ENCODE results near the gene HHATL. TPM values are rescaled to one million over a fixed set of nuclear protein-coding genes. Genes with fewer than 3 reads are reported as not detected.

Gene HHATL
- total RNA-seq, 1 donor from 2014 or later = 1.0 TPM

DNA sequence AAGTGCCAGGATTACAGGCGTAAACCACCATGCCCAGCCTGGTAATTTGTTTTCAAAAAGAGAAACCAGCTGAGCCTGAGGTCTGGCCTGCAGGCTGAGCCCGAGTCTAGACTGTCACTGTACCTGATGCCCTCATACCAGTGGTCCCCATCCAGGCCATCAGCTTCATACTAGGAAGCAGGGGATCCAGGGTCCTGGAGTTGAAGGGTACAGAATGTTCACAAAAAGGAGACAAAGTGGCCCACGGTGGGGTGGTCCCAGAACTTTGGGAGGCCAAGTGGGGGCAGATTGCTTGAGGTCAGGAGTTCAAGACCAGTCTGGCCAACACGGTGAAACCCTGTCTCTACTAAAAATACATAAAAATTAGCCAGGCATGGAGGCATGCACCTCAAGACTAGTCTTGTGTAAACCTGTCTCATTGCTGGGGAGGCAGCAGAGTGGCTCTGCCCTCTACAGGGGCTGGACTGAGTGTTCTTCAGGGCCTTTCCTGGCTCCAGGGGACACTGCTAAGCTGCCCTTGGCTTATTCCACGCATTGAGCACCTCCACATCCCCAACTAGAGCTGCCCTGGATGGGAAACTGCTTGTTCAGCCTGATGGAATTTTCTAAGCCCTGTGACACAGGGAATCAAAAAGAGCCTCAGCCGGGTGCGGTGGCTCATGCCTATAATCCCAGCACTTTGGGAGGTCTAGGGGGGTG, 7.9 kb upstream of the HHATL start:
- Histone ChIP-seq H3K27ac (no peak overlapping the region), H3K9me3 (no peaks in the 10 kb centered on the region), H3K36me3 (no peaks in the 10 kb centered on the region), H3K27me3 (ENCODE audit: low read depth) (no peaks in the 10 kb centered on the region), H3K4me1 (no peaks in the 10 kb centered on the region), H3K4me3 (no peak overlapping the region)
- ATAC-seq (no peak), DNase-seq (no peak)
- intact Hi-C loops (cut with DNase I) = no loop called here
- TF ChIP-seq CTCF (IDR thresholded peaks at IDR 0.05) = no peak

DNA sequence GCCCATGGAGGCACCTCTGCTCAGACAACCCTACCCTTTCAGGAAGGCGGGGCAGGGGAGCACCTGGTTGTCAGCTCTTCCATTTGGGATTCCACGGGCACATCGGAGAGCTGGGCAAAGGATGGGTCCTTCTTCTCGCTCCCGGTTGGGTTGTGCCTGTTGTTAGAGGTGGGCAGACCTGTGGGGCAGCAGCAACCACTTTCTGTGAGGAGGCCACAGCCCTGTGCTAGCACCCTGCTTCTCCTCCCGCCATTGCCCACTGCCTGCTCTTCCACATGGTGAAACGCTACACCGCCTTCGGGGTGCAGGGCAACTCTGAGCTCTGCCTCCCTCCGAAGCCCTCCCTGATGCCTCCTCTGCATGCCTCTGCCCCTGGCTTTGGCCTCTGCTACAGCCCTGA, 7.0 kb upstream of the HHATL start:
- H3K9me3 ChIP-seq = no peaks in the 10 kb centered on the region
- ATAC-seq (no peak), DNase-seq (peak; percentile 32)
- no peaks in the 10 kb centered on the region for H3K27me3 ChIP-seq (ENCODE audit: low read depth)
- TF ChIP-seq CTCF (IDR thresholded peaks at IDR 0.05) = no peak
- H3K27ac ChIP-seq = no peak overlapping the region
- H3K4me1 ChIP-seq = no peaks in the 10 kb centered on the region
- no peak overlapping the region for H3K4me3 ChIP-seq
- H3K36me3 ChIP-seq = no peaks in the 10 kb centered on the region
- intact Hi-C loops (cut with DNase I) = no loop called here

DNA sequence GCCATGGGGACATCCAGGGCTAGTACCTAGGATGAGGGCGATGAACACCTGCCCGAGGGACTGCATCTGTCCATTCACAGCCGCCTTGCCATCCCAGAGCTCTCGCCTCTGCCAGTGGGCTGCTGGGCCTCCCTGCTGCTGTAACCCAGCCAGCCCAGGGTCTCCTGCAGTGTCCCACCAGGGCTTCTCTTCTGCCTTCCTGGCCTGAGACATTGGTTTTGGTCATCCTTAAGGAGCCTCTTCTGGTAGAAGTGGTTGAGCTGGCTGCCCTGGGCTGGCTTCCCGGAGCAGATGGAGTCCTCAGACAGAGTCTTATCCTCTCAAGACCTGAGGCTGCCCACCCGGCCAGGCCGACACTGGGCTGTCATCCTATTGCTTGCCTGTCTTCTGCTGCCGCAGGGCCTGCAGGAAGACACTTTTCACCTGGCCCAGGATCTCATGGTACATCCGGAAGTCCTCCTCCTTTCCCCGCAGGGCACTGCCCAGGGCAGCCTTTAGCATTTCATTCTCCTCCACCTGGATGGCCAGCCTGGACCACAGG, 6.1 kb upstream of the HHATL start:
- DNase-seq = peak; percentile 39
- no peak for TF ChIP-seq CTCF (IDR thresholded peaks at IDR 0.05)

DNA sequence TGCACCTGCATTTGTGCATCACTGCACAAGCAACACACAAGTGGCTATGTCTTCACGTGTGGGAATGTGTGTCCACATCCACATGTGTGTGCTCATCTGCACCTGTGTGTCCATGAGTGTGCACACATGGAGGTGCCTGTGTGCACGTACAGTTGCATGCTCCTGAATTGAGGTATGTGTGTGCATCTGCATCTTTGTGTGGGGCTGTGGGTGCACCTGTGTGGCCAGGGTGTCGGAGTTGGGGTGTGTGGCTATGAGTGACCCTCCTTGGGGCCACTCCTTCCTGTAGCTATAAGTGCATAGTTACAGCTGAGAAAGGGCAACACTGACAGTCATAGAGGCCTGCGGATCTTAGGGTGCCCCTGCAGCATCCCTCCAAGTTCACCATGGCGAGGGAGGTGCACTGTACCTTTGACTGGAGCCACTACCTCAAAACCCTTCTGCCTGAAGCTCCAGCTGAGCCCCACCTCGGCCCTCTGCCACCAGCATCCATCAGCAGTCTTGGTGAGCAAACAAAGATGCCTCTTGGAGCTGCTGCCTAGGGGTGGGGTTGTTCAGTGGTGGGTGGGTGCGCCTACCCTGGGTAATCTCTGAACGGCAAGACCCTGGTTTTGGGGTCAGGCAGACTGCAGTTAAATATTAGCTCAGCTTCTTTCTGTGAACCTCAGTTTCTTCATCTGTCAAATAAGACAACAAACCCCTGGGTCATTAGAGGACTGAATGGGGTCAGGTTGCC, 5.2 kb upstream of the HHATL start:
- ATAC-seq (no peak), DNase-seq (peak; percentile 17)
- intact Hi-C loops (cut with DNase I) = no loop called here
- no peak overlapping the region for H3K4me3 ChIP-seq
- H3K4me1 ChIP-seq = no peaks in the 10 kb centered on the region
- no peaks in the 10 kb centered on the region for H3K9me3 ChIP-seq
- H3K27me3 ChIP-seq (ENCODE audit: low read depth) = no peaks in the 10 kb centered on the region
- H3K36me3 ChIP-seq = no peaks in the 10 kb centered on the region
- H3K27ac ChIP-seq = no peak overlapping the region
- no peak for TF ChIP-seq CTCF (IDR thresholded peaks at IDR 0.05)

More for the DNA sequence above, 6.1 kb upstream of the HHATL start:
- H3K4me3 ChIP-seq = no peak overlapping the region
- H3K4me1 ChIP-seq = no peaks in the 10 kb centered on the region
- no peaks in the 10 kb centered on the region for H3K9me3 ChIP-seq
- no peak overlapping the region for H3K27ac ChIP-seq
- H3K36me3 ChIP-seq = no peaks in the 10 kb centered on the region
- ATAC-seq = no peak
- H3K27me3 ChIP-seq (ENCODE audit: low read depth) = no peaks in the 10 kb centered on the region
- intact Hi-C loops (cut with DNase I) = no loop called here

DNA sequence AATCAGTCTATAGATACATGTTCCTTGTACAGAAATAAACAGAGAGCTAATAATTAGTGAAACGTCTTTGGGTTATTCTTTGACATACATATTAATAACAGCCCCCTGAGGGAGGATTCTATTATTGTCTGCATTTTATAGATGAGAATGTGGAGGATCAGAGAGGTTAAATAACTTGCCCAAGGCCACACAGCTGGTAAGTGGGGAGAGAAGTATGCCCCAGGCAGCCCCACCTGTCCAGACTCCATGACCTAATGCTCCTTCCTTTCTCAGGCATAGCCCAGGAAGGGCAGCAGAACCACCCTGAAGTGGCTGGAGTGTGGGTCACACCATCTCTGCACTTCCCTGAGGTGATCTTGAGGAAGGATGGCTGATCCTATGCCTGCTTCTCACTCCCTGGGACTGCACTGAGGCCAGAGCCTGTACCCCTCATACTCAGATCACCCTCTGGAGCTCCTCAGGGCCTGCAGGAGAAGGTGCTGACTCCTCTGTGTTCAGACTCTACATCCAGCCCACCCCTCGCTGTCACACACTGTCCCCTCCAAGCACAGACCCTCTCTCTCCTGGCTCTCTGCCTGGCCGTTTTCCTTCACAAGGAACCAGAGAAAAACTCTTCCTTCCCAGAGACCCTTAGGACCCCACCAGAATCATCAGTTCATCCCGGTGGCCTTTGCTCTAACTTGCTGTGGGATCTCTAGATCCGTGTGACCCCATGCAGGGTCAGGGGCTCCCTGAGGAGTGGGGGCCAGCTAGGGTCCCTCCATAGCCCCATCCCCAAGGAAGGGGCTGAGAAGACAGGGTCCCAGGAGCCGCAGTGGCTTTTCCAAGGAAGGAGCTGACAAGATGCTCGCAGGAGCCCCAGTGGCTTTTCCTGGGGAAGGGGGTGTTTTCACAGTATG, 4.4 kb upstream of the HHATL start:
- Histone ChIP-seq H3K27me3 (ENCODE audit: low read depth) (no peaks in the 10 kb centered on the region), H3K27ac (no peak overlapping the region), H3K36me3 (no peaks in the 10 kb centered on the region), H3K4me3 (no peak overlapping the region), H3K9me3 (no peaks in the 10 kb centered on the region), H3K4me1 (no peaks in the 10 kb centered on the region)
- DNase-seq (peak; percentile 22), ATAC-seq (no peak)
- TF ChIP-seq CTCF (IDR thresholded peaks at IDR 0.05) = no peak
- intact Hi-C loops (cut with DNase I) = no loop called here

Measured in lower lobe of right lung (tissue), 2 donors.